ENCODE data around the gene NTNG1. TPM values are rescaled to one million over a fixed set of nuclear protein-coding genes. Genes with fewer than 3 reads are reported as not detected.

Gene NTNG1
- total and polyA plus RNA-seq, 11 donors, result 4.6 TPM; not detected in 10

DNA sequence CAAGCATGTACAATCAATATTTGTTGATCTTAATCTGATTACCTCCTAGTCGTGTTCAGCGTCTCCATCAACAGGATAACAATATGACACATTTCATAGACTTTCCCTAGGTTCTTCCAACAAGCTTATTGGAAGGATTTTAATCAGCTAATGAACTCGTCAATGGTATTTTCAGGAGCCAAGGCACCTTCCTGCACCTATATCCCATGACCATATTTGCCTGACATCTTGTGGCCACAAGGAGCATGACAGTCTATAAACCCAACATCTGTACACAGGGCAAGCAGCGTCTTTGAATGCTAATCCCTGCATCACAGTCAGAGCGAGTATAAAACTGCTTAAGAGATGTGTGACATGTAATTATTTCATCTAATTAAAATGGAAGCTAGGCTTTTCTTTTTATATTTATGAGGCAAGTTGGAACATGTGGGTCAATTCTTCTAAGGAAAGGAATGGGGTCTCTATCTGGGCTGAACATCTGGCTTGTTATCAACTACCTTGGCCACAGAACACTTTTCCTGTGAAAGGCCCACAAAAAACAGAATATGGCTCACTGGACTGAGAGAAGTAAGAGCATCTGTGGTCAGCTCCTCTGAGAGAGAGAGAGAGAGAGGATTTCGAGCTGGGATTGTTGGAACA lies 388.8 kb downstream of the NTNG1 start:
- Histone ChIP-seq H3K27me3 (no peaks in the 10 kb centered on the region), H3K27ac (no peak overlapping the region), H3K9me3 (no peaks in the 10 kb centered on the region), H3K4me3 (no peak overlapping the region), H3K4me1 (peaks cover 0 to under 1% (median 0%) of the 10 kb centered on the region in 12 donors), H3K36me3 (no peaks in the 10 kb centered on the region)
- ATAC-seq, result peak in 1 of 4 donors; percentile 49
- TF ChIP-seq POLR2A (IDR thresholded peaks at IDR 0.05), result no peak
- TF ChIP-seq, protein P1, sequence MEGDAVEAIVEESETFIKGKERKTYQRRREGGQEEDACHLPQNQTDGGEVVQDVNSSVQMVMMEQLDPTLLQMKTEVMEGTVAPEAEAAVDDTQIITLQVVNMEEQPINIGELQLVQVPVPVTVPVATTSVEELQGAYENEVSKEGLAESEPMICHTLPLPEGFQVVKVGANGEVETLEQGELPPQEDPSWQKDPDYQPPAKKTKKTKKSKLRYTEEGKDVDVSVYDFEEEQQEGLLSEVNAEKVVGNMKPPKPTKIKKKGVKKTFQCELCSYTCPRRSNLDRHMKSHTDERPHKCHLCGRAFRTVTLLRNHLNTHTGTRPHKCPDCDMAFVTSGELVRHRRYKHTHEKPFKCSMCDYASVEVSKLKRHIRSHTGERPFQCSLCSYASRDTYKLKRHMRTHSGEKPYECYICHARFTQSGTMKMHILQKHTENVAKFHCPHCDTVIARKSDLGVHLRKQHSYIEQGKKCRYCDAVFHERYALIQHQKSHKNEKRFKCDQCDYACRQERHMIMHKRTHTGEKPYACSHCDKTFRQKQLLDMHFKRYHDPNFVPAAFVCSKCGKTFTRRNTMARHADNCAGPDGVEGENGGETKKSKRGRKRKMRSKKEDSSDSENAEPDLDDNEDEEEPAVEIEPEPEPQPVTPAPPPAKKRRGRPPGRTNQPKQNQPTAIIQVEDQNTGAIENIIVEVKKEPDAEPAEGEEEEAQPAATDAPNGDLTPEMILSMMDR (IDR thresholded peaks at IDR 0.05), result peak; percentile 21 to 66 (median 51)
- intact Hi-C loops (cut with DNase I), result loop anchor here in 2 of 10 donors (5.0 to 10.0 kb wide), 2 partner anchors 252 to 255 kb away; no protein-coding TSS in a partner anchor
- no peak for DNase-seq
- 18 to 24% (median 19%) methylated on average over 6 of the region's 6 CpGs for WGBS, 4 donors

DNA sequence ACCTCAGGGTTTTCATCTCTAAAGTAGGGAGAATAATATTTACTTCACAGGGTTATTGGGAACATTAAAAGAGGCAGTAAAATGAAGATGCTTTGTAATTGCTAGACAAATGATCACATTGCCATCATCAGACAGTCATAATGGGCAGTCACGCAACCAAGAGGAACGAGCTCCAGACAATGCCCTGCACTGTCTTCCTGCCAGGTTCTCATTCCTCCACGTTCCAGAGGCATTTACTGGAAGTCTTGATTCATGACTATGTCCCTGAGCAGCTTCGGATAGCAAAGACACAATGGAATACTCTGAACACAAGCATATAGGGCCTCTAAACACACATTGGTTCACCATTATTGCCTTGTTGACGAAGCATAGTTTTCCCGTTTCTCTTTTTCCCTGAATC lies 389.7 kb downstream of the NTNG1 start:
- WGBS, 4 donors, result 51 to 57% (median 54%) methylated on average over 6 of the region's 6 CpGs
- Histone ChIP-seq H3K4me1 (peaks cover 0 to 7% (median 0%) of the 10 kb centered on the region in 12 donors), H3K27me3 (no peaks in the 10 kb centered on the region), H3K4me3 (no peak overlapping the region), H3K36me3 (no peaks in the 10 kb centered on the region), H3K27ac (no peak overlapping the region), H3K9me3 (no peaks in the 10 kb centered on the region)
- intact Hi-C loops (cut with DNase I), result no loop called here
- TF ChIP-seq POLR2A (IDR thresholded peaks at IDR 0.05), result no peak
- TF ChIP-seq, protein P1 (IDR thresholded peaks at IDR 0.05), result no peak
- DNase-seq, result no peak
- no peak for ATAC-seq

DNA sequence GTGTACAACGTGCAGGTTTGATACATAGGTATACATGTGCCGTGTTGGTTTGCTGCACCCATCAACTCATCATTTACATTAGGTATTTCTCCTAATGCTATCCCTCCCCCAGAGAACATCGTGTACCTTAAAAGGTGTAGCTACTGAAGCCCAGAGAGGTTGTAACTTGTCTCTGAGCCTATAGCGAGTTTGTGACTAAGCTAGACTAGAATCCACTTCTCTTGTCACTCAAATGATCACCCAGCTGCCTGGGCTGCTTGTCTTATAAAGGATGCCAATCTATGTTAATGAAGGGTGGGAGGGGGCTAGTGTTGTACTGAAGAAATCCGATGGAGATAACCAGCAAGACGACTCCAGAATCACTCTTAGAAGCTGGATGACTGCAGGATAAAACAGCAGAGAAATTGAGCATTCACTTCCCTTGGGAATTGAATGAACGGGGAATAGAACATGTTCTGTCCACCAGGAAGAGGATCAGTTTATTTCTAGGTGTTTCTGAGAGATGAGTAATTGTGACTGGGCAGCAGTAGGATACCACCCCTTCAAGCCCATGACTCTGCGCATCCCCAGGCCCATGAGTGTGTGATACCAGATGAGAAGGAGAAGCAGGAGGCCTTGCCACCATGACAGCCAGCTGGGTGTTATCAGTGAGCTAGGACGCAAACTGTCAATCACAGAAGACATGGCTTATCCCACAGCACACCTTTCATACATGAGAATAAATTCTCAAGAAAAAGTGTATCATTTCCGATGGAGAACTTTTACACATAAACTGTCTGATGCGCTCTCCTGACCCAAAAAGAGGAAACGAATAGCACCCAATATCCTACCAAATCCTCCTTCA lies 390.4 kb downstream of the NTNG1 start:
- no peaks in the 10 kb centered on the region for H3K9me3 ChIP-seq
- 71 to 74% (median 71%) methylated on average over 12 of the region's 12 CpGs for WGBS, 4 donors
- H3K27me3 ChIP-seq, result no peaks in the 10 kb centered on the region
- peaks cover 0 to 7% (median 0%) of the 10 kb centered on the region in 12 donors for H3K4me1 ChIP-seq
- no peaks in the 10 kb centered on the region for H3K36me3 ChIP-seq
- H3K4me3 ChIP-seq, result no peak overlapping the region
- intact Hi-C loops (cut with DNase I), result no loop called here
- no peak for DNase-seq
- TF ChIP-seq POLR2A (IDR thresholded peaks at IDR 0.05), result no peak
- TF ChIP-seq, protein P1 (IDR thresholded peaks at IDR 0.05), result no peak
- no peak overlapping the region for H3K27ac ChIP-seq
- no peak for ATAC-seq

DNA sequence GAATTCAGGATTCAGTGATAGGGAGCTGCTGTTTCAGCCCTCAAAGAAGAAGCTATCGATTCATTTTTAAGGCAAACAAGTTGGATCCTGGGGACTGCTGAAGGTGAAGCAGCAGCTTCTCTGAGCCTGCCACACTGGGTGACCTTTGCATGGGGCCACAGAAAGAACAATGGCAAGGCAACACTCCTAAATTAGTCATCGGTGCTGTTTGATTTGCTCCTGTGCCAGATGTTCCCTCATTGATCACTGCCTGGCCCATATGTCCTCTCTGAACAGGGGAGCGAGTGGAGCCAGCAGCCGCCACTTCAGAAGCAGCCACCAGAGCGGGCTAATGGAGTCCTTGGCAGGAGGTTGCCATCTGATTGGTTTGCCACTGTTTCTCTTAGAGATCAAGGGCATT lies 391.5 kb downstream of the NTNG1 start:
- DNase-seq, result no peak
- Histone ChIP-seq H3K4me1 (peaks cover 0 to 7% (median 0%) of the 10 kb centered on the region in 12 donors), H3K36me3 (no peaks in the 10 kb centered on the region), H3K27me3 (no peaks in the 10 kb centered on the region), H3K9me3 (no peaks in the 10 kb centered on the region), H3K4me3 (no peak overlapping the region), H3K27ac (no peak overlapping the region)
- intact Hi-C loops (cut with DNase I), result no loop called here
- 68 to 83% (median 80%) methylated on average over 5 of the region's 5 CpGs for WGBS, 4 donors
- TF ChIP-seq POLR2A (IDR thresholded peaks at IDR 0.05), result no peak
- TF ChIP-seq, protein P1 (IDR thresholded peaks at IDR 0.05), result no peak
- ATAC-seq, result no peak
